Effector CD4-positive, alpha-beta T cell (primary cell): ENCODE results near the gene XCR1. TPM values are rescaled to one million over a fixed set of nuclear protein-coding genes. Genes with fewer than 3 reads are reported as not detected.
A peak's percentile ranks its signal among the peaks of the same experiment; 100 is the strongest.
"Not testable (repeated sequence)": the region's sequence is repeated elsewhere in the genome, so short reads cannot be mapped to it uniquely, and the experiment has no call there.

Experiments
- DNase-seq: peaks from one replicate; pipeline ENCODE4 v3.0.0-alpha.2; 2020
- total RNA-seq: gene quantifications from one replicate; lab custom pipeline; 2026; lab: John Stamatoyannopoulos, UW

The XCR1 gene, protein sequence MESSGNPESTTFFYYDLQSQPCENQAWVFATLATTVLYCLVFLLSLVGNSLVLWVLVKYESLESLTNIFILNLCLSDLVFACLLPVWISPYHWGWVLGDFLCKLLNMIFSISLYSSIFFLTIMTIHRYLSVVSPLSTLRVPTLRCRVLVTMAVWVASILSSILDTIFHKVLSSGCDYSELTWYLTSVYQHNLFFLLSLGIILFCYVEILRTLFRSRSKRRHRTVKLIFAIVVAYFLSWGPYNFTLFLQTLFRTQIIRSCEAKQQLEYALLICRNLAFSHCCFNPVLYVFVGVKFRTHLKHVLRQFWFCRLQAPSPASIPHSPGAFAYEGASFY
- total RNA-seq = not detected

DNA sequence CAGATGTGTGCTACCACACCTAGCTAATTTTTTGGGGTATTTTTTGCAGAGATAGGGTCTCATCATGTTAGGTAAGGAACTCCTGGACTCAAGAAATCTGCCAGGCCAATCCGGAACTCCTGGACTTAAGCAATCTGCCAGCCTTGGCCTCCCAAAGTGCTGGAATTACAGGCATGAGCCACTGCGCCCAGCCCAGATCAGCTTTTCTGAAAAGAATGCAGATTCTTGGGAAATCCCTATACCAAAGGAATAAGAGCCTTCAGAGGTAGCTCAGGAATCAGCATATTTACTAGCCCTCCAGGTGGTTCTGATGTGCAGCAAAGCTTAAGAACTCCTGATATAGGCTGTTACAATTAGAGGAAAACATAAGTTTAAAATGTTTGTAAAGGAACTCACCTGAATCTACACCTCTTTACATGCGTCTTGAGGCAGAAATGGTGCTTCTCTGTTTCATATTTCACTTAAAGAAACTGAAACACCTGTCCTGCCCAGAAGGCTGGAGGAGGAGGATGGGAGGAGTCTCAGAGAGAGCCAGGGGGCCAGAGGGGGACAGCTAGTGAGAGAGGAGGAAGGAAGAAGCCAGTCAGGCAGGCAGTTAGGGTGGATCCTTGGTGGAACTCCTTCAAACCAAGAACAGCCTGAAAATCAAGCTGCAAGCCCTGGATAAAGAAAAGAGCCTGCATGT, at the start of gene XCR1:
XCR1 (minus strand) TSS at position 463 of the 685 bp plus-strand sequence. CDS start 5,536 bp downstream, outside the sequence.
- no peak for DNase-seq

DNA sequence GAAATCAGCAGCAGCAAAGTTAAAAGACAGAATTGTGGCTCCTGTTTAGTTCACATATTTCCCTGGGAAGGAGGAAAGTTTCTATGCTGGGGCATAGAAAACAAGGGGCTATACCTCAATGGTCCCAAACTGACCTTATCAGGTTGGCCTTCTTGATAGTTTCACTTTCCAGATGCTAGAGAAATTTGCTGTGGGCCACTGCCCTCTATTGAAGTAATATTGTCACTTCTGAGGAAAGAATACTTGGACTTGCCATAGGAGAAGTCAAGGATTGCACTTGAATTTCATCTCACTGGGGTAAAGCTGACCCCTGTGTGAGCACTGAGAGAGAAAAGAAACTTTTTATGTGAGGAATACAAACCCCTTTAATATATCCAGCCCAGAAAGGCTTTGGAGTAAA, 49.3 kb upstream of the XCR1 start:
- no peak for DNase-seq

DNA sequence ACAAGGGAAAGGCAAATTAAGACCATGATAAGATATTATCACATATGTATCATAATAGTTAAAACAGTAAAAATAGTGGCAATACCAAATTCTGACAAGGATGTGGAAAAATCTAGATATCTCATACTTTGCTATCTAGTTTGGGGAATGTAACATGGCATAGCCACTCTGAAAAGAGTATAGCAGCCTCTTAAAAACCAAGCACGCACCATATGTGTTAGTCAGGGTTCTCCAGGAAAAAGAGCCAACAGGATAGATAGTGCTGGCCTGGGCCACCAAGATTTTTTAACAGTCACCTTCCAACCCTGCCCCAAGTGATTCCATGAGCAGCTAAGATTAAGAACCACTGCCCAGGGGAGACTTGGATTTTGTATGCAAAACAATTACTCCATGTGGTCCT, 48.5 kb upstream of the XCR1 start:
- no peak for DNase-seq

DNA sequence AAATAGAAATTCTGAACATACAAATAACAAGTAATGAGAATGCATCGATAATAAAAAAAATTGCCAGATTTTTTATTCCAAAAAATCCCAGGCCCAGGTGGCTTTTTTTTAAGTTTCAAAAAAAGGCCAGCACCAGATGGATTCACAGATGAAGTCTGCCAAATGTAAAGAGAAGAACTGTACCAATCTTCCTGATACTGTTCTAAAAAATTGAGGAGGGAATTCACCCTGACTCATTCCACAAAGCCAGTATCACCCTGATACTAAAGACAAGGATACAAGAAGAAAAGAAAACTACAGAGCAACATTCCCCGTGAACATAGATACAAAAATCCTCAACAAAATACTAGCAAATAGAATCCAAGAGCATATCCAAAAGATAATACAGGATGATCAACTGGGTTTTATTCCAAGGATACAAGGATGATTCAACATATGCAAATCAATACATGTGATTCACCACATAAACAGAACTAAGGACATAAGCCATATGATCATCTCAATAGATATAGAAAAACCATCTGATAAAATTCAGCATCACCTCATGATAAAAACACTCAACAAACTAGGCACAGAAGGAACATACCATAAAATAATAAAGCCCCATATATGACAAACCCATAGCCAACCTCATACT, 44.1 kb upstream of the XCR1 start:
- DNase-seq = no peak

DNA sequence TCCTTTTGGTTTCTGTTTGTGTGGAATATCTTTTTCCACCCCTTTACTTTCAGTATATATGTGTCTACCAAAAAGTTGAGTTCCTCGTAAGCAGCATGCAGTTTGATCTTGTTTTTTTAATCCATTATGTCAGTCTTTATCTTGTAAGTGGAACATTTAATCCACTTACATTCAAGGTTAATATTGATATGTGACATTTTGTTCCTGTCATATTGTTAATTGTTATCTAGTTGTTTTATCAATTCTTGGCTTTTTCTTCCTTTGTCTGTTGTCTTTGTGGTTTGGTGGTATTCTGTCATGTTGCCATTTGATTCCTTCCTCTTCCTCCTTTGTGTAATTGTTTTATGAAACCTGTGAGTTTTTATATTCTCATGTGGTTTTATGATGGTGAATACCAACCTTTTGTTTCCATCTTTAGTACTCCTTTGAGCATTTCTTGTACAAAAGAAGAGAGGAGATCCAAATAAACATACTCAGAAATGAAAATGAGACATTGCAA, 43.4 kb upstream of the XCR1 start:
- DNase-seq = no peak

DNA sequence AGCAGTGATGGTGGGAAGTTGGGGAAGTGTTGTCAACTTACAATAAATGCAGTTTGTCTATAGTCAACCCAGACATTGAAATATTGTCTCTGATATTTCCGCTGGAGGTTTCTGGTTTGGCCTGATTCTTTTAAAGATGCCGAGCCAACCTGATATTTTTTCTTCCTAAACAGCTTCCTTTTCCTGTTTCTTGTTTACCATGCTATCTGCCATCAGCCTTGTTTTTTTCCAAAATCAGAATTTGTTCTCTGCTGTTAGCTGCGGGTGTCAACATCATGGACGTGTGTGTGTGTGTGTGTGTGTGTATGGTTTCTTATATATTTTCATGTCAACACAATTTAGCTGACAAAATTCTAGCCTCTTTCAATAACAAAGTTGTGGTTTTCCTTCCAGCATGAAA, 41.2 kb upstream of the XCR1 start:
- DNase-seq = no peak

DNA sequence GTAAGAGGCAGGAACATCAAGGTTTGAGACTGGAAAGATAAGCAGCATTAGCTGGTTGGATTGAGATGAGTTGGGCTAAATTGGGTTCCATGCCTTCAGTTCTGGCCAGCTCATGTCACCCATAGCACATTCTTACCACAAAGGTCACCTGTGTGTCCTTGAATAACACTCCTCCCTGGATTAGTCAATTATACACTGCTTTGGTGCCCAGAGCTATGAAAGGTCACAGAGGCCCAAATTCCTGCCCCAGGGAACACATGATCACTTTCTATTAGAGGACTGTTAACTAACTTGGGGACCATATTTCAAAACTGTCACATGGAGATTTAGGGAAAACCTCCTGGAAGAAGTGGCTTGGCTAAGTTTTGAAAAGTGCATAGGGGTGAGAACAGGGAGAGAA, 40.1 kb upstream of the XCR1 start:
- DNase-seq = no peak

DNA sequence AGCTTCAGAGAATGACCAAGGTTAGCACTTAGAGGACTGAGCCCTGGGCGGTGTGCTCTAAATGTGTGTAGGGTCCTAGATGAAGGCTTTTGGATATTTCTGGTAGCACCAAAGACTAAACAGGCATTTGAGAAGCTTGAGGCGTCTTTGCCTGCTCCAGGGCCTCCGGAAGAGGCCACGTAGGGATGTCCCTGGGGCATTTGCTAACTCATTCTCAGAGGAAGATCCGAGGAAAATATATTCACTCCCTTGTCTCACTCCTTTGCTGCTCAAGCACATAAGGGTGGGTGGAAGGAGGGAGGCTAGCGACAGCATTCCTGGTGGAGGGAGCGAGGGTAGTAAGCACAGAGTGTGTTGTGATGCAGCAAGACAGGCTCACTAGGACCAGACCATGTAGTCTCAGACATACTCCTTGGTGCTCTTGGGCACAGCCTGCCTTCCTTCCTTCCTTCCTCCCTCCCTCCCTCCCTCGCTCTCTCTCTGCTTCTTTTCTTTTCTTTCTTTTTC, 38.5 kb upstream of the XCR1 start:
- no peak for DNase-seq

DNA sequence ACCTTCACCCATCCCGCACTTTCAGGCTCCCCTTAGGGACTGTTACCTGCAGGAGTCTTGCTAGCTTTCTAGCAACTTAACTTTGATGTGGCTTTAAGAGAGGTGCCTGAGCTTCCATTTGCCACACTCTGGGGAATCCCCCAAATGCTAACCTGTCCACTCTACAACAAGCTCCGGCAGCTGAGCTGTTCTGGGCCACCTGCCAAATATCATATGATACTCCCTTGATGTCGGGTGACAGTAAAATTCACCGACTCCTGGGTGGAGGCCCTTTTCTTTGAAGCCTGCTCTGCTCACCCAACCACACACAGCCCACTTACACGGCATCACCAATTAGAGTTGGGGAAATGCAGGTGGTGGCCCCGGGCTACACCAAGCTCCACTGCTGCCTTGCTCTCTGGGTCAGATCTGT, 38.0 kb upstream of the XCR1 start:
- peak; percentile 75 for DNase-seq

DNA sequence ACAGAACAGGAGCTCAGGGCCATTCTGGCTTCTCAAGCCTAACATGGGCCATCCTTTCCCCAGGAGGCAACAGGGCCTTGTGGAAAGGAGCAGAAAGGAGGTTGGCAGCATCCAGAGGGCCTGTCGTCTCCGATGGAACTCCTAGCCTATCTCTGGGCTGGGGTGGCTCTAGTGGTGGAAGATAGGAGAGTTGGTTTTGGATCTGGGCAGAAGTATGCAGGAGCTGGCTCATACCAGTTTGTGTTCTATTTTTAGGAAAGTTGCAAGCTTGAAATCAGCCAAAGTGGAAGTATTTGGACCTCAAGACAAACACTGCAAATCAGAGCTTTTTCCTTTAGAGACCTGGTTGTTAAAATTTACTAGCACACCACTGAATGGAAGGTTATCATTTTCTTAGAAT, 35.4 kb upstream of the XCR1 start:
- DNase-seq = no peak

DNA sequence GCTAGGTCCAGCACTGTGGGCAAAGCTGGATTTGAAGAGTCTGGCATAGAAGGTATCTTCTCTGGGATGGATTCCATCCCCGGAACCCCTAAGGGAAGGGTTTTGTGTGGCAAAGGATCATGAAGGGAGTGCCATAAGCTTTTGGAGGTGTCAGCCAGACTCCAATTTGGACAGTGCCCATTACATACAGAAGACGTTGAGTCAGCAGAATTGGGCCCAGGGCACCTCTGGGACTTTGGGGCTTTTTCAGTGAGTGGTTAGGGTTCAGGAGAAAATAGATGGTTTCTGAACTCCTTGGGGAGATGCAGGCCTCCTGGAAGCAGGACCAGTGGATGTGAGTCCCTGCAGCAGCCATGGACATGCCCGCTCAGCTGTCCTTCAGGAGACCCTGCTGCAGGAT, 34.6 kb upstream of the XCR1 start:
- DNase-seq = no peak

DNA sequence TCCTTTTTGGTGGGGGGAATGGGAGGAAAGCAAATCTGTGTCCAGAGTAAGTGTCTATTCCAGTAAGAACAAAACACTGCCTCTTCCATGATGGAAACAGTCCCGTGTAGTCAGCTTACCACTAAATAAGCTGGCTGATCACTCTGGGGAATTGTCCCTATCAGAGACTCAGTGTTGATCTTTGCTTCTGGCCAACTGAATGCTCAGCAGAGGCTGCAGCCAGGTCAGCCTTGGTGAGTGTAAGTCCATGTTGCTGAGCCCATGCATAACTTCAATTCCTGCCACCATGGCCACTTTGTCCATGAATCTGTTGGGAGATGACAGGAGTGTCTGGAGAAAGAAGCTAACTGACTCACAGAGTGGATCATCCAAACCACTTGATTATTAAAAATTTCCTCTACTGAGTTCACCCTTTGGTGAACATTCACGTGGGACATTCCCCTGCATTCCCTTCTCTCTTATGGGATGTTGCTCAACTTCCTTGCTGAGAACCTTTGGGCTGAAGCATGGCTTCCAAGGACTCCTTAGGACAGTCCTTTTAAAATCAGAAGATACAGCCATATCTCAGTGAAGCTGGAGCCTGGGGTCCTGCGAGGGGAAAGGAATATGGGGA, 33.9 kb upstream of the XCR1 start:
- DNase-seq = no peak

DNA sequence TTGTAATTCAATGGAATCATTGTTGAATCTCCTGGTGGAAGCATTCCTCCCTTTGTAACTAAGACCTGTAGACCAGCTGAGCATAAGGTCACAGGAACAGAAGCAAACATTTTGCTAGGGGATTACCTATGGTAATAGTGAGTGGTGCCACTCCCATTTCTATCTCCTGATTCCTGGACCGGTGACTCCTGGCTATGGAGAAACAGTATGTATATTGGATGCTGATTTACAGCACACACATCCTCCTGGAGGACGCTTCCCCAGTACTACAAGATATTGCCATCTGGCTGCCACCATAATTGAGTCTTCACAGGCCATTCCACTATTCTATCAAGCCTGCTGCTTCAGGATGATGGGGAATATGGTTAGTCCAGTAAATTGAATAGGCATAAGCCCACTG, 33.3 kb upstream of the XCR1 start:
- DNase-seq = no peak

DNA sequence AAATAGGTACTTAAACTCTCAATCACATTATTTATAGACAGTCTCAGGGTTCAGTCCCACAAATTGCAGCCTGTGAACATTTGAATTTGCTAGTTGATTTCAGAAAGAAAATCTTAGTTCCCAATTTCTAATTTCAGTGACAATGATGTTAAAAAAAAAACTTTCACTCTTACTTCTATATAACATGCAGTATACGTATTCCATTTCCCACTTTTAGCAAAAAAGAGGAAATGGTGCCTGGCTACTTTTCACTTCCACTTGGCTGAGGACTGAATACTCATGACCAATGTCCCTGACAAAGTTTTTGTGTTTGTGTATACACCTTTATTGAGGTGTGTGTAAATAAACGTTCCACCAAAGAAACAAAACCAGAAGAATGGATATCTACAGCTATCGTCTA, 32.1 kb upstream of the XCR1 start:
- DNase-seq = no peak

DNA sequence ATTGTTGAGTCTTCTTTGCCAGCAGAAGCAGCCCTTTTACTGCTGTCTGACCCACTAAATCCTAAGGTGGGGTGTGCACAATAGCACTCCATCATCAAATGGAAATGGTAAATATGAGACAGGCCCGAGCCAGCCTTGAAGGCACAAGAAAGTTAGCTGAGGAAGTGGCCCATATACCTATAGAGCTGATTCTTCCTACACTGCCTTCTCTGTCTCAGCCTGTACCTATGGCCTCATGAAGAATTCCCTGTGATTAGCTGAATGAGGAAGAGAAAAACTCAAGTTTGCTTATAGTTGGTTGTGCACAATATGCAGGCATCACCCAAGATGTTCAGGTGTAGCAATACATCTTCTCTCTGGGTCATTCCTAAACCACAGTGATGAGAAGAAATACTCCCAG, 31.7 kb upstream of the XCR1 start:
- no peak for DNase-seq

DNA sequence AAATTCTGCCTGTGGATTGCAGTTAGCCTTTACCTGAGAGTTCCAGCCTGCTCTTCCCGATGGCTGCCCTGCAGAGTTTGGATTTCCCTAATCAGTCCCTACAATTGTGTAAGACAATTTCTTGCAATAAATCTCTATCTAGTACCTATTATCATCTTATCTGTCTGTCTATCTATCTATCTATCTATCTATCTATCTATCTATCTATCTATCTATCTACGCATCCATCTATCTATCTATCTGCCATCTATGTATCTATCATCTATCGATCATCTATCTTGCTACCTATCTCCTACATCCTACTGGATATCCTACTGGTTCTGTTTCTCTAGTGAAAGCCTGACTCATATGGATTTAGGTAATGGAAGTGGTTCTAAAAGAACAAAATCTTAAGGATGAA, 30.4 kb upstream of the XCR1 start:
- DNase-seq = no peak

DNA sequence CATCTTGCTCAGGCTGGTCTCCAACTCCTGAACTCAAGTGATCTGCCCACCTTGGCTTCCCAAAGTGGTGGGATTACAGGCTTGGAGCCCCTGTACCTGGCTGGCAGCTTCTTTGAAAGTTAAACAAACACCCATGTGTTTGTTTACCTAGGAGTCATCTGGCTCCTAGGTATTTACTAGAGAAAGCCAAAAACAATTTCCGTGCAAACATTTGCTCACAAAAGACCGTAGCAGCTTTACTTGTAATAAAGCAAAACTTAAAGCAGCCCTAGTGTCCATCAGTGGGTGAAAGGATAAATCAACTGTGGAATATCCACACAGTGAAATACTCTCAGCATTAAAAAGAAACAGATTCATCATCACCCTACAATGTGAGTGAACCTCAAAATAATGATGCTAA, 29.4 kb upstream of the XCR1 start:
- DNase-seq = no peak

DNA sequence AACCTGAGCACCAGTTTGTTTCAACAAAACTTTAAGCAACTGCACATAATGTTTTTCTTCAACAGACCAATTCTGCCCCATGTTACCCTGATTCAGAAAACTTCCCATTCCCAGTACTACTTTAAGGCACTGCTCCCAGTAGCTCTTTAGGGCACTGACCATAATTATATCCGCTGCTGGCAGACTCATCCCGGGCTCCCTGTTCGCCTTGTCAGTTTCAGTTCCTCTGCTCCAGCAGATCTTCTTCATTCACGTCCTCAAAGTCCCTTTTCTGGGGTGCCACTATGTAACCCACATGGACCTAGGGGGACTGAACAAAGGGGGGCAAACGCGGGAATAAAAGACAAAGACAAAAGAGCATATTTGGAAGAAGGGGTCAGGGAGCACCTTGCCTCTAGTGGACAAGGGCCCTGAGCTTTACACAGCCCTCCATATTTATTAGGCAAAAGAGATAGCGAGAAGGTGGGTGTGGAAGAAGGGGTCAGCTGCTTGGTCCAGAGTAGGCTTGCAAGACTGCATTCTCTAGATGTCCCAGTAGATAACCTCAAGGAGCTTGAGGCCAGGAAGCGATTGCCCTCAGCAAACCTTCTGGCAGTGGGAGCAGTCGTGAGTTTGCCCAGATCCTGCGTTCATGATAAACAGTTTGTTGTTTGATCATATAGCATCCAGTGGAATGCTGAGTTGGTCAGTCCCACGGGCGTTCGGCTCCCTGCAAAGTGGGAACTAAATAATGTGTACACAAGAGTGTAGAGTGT, 26.7 kb upstream of the XCR1 start:
- not testable (repeated sequence) for DNase-seq

DNA sequence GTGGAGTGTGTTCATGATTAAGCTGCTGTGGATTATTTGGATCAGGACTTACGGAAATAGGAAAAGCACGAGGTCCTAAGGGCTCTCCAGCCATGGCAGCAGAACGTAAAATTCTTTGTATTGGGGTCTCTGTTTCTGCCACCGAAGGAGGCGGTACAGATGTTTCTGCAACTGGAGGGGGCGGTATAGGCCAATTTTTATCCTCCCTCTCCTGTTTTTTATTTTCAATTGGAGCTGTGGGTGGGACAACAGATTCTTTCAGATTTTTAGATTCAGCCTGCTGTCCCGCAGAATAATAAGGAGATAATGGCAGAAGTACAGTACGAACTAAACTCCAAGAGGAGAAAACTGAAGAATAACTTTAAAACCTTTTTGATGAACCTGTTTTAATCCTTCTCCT, 26.0 kb upstream of the XCR1 start:
- DNase-seq = not testable (repeated sequence)

DNA sequence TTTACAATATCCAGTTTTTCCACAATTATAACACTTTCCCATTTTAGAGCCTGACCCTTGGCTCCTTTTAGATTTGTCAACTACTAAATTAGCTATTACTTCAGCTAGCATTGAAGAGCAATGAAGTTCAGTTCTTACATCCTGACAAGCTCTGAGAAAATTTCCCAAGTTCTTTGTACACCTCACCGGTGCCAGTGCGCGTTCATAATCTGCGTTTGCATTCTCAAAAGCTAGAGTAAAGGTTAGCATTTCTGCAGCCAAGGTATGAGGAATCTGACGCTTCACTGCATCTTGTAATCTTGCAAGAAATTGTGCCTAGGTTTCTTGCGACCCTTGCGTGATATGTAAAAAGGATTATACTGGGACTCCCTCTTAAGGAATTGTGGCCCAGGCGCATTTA, 25.2 kb upstream of the XCR1 start:
- no peak for DNase-seq

DNA sequence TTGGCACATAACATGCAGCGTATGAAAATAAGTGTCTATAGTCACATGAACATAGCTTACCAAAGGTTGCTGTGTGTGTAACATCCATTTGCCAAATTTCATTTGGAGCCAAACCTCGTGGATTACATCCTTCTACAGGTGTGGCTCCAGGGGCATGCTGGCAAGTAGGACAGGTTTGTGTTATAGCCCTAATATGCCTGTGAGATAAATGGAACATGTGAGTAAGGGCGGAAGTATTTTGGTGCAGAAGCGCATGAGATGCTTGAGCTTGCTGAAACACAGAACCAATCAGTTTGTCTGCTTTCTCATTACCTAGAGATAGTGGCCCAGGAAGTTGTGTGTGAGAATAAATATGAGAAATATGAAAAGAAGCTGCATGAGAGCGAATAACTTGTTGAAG, 21.8 kb upstream of the XCR1 start:
- no peak for DNase-seq

DNA sequence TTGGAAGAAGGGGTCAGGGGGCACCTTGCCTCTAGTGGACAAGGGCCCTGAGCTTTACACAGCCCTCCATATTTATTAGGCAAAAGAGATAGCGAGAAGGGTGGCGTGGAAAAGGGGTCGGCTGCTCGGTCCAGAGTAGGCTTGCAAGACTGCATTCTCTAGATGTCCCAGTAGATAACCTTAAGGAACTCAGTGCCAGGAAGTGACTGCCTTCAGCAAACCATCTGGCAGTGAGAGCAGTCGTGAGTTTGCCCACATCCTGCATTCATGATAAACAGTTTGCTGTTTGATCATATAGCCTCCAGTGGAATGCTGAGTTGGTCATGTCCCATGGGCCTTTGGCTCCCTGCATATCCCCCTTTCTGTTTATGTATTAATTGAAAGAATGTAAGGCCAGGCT, 18.9 kb upstream of the XCR1 start:
- not testable (repeated sequence) for DNase-seq

DNA sequence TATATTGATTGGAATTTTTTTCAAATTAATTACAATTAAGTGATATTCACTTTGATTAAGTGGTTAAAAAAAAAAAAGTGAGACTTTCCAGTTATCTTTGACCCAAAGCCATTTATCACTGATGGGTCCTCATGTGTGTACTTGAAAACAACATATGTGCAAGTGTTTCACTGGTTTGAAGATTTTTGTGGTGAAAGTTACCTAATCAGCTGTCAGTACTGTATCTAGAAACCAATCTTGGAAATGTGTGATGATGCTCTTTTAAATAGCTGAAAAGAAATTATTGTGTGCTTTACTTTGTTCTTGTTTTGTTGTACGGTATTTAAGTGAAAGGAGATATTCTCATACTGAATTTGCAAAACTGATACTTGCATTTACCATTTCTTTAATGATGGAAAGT, 11.6 kb upstream of the XCR1 start:
- no peak for DNase-seq
